Measurements from ENCODE around the gene GBGT1. TPM values are rescaled to one million over a fixed set of nuclear protein-coding genes. Genes with fewer than 3 reads are reported as not detected.
A peak's percentile ranks its signal among the peaks of the same experiment; 100 is the strongest.

GBGT1 gene
- total RNA-seq, 1 donor from 2014 or later, result 2.6 TPM

GRCh38 chr9:133139246-133140173, 24.2 kb downstream of the GBGT1 start:
- H3K9me3 ChIP-seq (ENCODE audit: control insufficient read depth in 3 of 3, low read length in 3 of 3), result no peaks in the 10 kb centered on the region
- no peak overlapping the region for H3K4me3 ChIP-seq (ENCODE audit: low read length in 3 of 3)
- no peaks in the 10 kb centered on the region for H3K27me3 ChIP-seq (ENCODE audit: control insufficient read depth in 3 of 3, insufficient read depth in 3 of 3, low read length in 3 of 3)
- no peaks in the 10 kb centered on the region for H3K36me3 ChIP-seq (ENCODE audit: control insufficient read depth in 3 of 3, insufficient read depth in 3 of 3, low read length in 3 of 3)
- H3K4me1 ChIP-seq (ENCODE audit: control insufficient read depth in 3 of 3, insufficient read depth in 3 of 3, low read length in 3 of 3), result peaks cover 54 to 72% (median 55%) of the 10 kb centered on the region in 3 donors
- H3K27ac ChIP-seq (ENCODE audit: low read depth, low read length), result peak overlapping the region; percentile 94
- peak overlapping the region in 1 of 3 donors; percentile 45 for H3K9ac ChIP-seq (ENCODE audit: low read depth in 1 of 3, low read length in 3 of 3)

DNA sequence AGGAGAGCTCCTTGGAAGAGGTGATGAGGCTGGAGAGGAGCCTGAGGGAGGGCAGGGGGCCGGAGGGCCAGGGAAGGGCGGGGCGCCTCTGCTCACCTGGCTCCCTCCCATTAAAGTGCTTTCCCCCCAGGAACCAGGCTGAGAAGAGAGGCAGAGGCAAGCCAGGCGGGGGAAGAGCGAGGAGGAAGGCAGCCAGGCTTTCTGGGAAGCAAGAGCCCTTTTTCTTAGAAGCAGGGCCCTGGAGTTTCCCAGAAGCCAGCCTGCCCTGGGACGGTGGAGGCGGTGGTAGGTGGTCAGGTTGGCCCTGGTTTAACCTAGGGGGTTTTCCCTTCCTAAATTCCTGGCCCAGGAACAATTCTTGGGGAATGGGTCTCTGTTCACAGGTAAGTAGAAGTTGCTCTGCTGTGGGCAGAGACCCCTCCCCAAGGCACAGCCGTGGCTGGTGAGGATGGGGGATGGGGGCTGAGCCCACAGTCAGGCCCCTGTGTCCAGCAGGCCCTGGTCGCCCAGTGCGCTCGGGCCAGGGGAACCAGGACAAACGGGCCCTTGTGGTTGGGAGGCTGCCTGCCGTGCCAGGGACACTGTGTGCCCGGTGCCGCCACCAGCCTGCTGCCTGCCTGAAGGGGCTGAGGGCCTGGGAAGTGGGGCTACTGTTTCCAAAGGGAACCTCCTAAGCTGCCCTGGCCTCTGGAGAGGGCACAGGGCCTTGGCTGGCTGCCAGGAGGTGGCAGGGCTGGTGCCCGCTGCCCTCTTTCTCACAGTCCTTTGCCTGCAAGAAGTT, 26.1 kb downstream of the GBGT1 start:
- Histone ChIP-seq H3K4me3 (ENCODE audit: low read length in 3 of 3) (peak overlapping the region; percentile 6 to 30 (median 22)), H3K4me1 (ENCODE audit: control insufficient read depth in 3 of 3, insufficient read depth in 3 of 3, low read length in 3 of 3) (peaks cover 61 to 75% (median 61%) of the 10 kb centered on the region in 3 donors), H3K27me3 (ENCODE audit: control insufficient read depth in 3 of 3, insufficient read depth in 3 of 3, low read length in 3 of 3) (no peaks in the 10 kb centered on the region), H3K9me3 (ENCODE audit: control insufficient read depth in 3 of 3, low read length in 3 of 3) (no peaks in the 10 kb centered on the region), H3K9ac (ENCODE audit: low read depth in 1 of 3, low read length in 3 of 3) (peak overlapping the region; percentile 37 to 80 (median 76)), H3K27ac (ENCODE audit: low read depth, low read length) (peak overlapping the region; percentile 94), H3K36me3 (ENCODE audit: control insufficient read depth in 3 of 3, insufficient read depth in 3 of 3, low read length in 3 of 3) (no peaks in the 10 kb centered on the region)

- Histone ChIP-seq H3K36me3 (ENCODE audit: control insufficient read depth in 3 of 3, insufficient read depth in 3 of 3, low read length in 3 of 3) (peaks cover 0 to 3% (median 0%) of the 10 kb centered on the region in 3 donors), H3K4me1 (ENCODE audit: control insufficient read depth in 3 of 3, insufficient read depth in 3 of 3, low read length in 3 of 3) (peaks cover 66 to 81% (median 71%) of the 10 kb centered on the region in 3 donors), H3K27ac (ENCODE audit: low read depth, low read length) (peak overlapping the region; percentile 94), H3K9ac (ENCODE audit: low read depth in 1 of 3, low read length in 3 of 3) (peak overlapping the region; percentile 77 to 85 (median 82)), H3K9me3 (ENCODE audit: control insufficient read depth in 3 of 3, low read length in 3 of 3) (no peaks in the 10 kb centered on the region), H3K4me3 (ENCODE audit: low read length in 3 of 3) (no peak overlapping the region), H3K27me3 (ENCODE audit: control insufficient read depth in 3 of 3, insufficient read depth in 3 of 3, low read length in 3 of 3) (no peaks in the 10 kb centered on the region)
Observed at GRCh38 chr9:133135146-133135745, 28.5 kb downstream of the GBGT1 start.

DNA sequence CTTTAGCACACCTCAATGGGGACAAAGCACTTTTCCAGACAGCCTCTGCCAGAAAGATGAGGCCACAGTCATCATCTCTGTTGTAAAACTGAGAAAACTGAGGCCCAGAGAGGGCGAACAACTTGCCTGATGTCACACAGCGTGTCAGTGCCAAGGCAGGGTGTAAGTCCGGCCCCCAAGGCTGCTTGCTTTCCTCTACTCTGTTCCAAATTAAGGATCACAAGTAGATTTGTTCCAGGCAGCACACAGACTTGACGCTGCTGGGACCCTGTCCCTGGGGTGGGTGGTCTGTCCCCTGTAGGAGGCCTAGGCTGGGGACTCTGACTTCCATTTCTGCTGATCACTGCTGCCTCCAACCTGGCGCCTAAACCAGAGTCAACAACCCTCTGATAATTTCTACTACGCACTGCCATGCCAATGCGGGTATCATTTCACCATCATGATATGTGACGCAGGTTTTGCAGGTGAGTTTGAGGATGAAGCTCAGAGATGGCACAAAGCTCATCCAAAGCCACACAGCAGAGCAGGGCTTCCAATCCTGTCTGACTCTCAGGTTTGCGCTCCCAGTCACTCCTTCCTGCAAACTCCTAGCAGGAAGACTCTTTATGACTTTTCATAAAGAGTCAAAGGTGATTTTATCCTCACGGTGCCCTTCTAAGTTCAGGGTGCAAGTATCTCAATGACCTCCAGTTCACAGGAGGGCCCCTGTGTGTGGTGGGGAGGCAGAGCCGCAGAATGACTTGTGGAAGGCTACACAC, 29.1 kb downstream of the GBGT1 start:
- Histone ChIP-seq H3K27ac (ENCODE audit: low read depth, low read length) (peak overlapping the region; percentile 94), H3K27me3 (ENCODE audit: control insufficient read depth in 3 of 3, insufficient read depth in 3 of 3, low read length in 3 of 3) (no peaks in the 10 kb centered on the region), H3K9me3 (ENCODE audit: control insufficient read depth in 3 of 3, low read length in 3 of 3) (no peaks in the 10 kb centered on the region), H3K9ac (ENCODE audit: low read depth in 1 of 3, low read length in 3 of 3) (peak overlapping the region; percentile 77 to 85 (median 82)), H3K4me3 (ENCODE audit: low read length in 3 of 3) (peak overlapping the region; percentile 17 to 58 (median 27)), H3K36me3 (ENCODE audit: control insufficient read depth in 3 of 3, insufficient read depth in 3 of 3, low read length in 3 of 3) (peaks cover 0 to 3% (median 0%) of the 10 kb centered on the region in 3 donors), H3K4me1 (ENCODE audit: control insufficient read depth in 3 of 3, insufficient read depth in 3 of 3, low read length in 3 of 3) (peaks cover 66 to 79% (median 69%) of the 10 kb centered on the region in 3 donors)

DNA sequence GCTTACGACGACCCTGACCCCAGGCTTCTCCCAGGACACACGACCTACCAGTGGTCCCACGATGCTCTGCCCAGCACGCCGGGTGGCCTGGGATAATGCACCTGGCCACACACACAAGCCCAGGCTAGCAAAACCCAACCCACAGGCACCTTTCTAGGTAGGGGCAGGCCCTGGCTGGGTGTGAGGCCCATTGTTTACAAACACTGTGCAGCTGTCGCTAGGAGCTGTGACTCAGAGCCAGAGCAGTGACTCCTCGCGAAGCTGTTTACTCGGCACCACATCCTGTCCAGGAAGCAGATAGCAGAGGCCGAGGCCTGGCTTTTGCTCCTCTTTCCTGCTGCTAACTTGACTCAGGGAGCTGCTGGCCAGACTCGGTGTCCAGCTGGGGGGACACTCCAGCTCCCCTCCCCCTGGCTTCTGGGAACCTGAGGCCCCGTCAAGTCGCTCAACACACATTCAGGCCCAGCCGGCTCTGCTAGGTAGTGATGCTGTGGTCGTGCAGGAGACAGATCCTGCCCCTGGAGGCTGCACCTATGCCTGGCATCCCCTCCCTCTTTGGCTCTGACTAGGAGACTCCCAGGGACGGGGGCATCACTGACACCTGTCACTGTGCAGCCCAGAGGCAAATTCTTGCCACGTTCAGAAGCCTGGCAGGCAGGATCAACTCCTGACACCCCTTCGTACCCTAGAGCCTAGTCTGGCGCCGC, 29.9 kb downstream of the GBGT1 start:
- Histone ChIP-seq H3K4me3 (ENCODE audit: low read length in 3 of 3) (peak overlapping the region; percentile 21 to 60 (median 27)), H3K27me3 (ENCODE audit: control insufficient read depth in 3 of 3, insufficient read depth in 3 of 3, low read length in 3 of 3) (no peaks in the 10 kb centered on the region), H3K9me3 (ENCODE audit: control insufficient read depth in 3 of 3, low read length in 3 of 3) (no peaks in the 10 kb centered on the region)

DNA sequence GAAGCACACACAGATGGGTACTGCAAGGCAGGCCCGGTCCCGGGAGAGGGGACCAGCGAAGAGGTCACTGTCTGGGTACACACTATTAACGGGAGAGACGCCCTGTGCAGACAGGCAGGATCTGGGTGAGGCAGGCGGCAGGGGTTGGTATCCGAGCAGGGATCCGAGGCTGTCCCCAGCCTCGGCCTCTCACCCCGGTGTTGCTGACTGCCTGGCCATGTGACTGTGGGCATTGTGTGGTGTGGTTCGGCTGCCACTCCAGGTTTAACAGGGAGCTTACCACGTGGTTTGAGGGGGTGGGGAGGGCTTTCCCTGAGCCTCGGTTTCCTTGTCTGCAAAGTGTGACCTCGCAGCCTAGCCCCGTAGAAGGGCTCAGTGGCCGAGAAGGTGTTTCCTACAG, 31.5 kb downstream of the GBGT1 start:
- no peaks in the 10 kb centered on the region for H3K27me3 ChIP-seq (ENCODE audit: control insufficient read depth in 3 of 3, insufficient read depth in 3 of 3, low read length in 3 of 3)
- peak overlapping the region in 2 of 3 donors; percentile 6 to 13 for H3K4me3 ChIP-seq (ENCODE audit: low read length in 3 of 3)
- peak overlapping the region; percentile 59 to 68 (median 63) for H3K9ac ChIP-seq (ENCODE audit: low read depth in 1 of 3, low read length in 3 of 3)
- H3K27ac ChIP-seq (ENCODE audit: low read depth, low read length), result peak overlapping the region; percentile 94
- H3K4me1 ChIP-seq (ENCODE audit: control insufficient read depth in 3 of 3, insufficient read depth in 3 of 3, low read length in 3 of 3), result peaks cover 62 to 80% (median 66%) of the 10 kb centered on the region in 3 donors
- no peaks in the 10 kb centered on the region for H3K9me3 ChIP-seq (ENCODE audit: control insufficient read depth in 3 of 3, low read length in 3 of 3)
- H3K36me3 ChIP-seq (ENCODE audit: control insufficient read depth in 3 of 3, insufficient read depth in 3 of 3, low read length in 3 of 3), result peaks cover 0 to 3% (median 0%) of the 10 kb centered on the region in 3 donors

More for the DNA sequence above, 29.9 kb downstream of the GBGT1 start:
- Histone ChIP-seq H3K36me3 (ENCODE audit: control insufficient read depth in 3 of 3, insufficient read depth in 3 of 3, low read length in 3 of 3) (peaks cover 0 to 3% (median 0%) of the 10 kb centered on the region in 3 donors), H3K27ac (ENCODE audit: low read depth, low read length) (peak overlapping the region; percentile 94), H3K4me1 (ENCODE audit: control insufficient read depth in 3 of 3, insufficient read depth in 3 of 3, low read length in 3 of 3) (peaks cover 66 to 79% (median 66%) of the 10 kb centered on the region in 3 donors), H3K9ac (ENCODE audit: low read depth in 1 of 3, low read length in 3 of 3) (peak overlapping the region; percentile 77 to 85 (median 82))

- peak overlapping the region; percentile 94 for H3K27ac ChIP-seq (ENCODE audit: low read depth, low read length)
- H3K9ac ChIP-seq (ENCODE audit: low read depth in 1 of 3, low read length in 3 of 3), result peak overlapping the region in 2 of 3 donors; percentile 59 to 68
- H3K4me1 ChIP-seq (ENCODE audit: control insufficient read depth in 3 of 3, insufficient read depth in 3 of 3, low read length in 3 of 3), result peaks cover 68 to 87% (median 73%) of the 10 kb centered on the region in 3 donors
- no peaks in the 10 kb centered on the region for H3K27me3 ChIP-seq (ENCODE audit: control insufficient read depth in 3 of 3, insufficient read depth in 3 of 3, low read length in 3 of 3)
- H3K36me3 ChIP-seq (ENCODE audit: control insufficient read depth in 3 of 3, insufficient read depth in 3 of 3, low read length in 3 of 3), result peaks cover 0 to 3% (median 0%) of the 10 kb centered on the region in 3 donors
- no peak overlapping the region for H3K4me3 ChIP-seq (ENCODE audit: low read length in 3 of 3)
- H3K9me3 ChIP-seq (ENCODE audit: control insufficient read depth in 3 of 3, low read length in 3 of 3), result no peaks in the 10 kb centered on the region
Observed at GRCh38 chr9:133131506-133131905, 32.2 kb downstream of the GBGT1 start.

DNA sequence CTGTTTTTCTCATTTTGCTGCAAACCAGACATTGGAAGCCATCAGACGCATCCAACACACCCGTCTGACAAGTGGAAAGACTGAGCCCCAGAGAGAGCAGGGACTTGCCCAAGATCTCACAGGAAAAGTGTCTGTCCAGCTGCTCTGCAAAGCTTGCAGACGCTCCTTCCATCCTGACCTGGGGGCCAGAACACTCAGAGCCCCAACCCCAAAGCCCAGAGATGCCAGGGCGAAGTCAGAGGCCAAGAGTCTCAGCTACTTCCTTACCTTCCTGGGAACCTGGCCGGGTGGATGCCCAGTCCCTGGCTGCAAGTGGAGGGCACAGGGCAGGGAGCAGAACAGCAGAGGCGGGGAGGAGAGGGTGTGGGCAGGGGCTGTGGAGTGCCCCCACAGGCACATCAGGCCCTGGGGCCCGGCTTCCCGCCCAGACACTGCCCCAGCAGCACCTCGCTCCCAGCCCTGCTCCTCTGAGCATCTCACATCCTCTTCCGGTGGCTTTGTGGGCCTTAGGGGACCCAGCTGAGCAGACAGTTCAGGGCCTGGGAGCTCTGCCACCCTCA, 32.9 kb downstream of the GBGT1 start:
- Histone ChIP-seq H3K27ac (ENCODE audit: low read depth, low read length) (no peak overlapping the region), H3K36me3 (ENCODE audit: control insufficient read depth in 3 of 3, insufficient read depth in 3 of 3, low read length in 3 of 3) (peaks cover 0 to 3% (median 0%) of the 10 kb centered on the region in 3 donors), H3K9ac (ENCODE audit: low read depth in 1 of 3, low read length in 3 of 3) (no peak overlapping the region), H3K9me3 (ENCODE audit: control insufficient read depth in 3 of 3, low read length in 3 of 3) (no peaks in the 10 kb centered on the region), H3K4me1 (ENCODE audit: control insufficient read depth in 3 of 3, insufficient read depth in 3 of 3, low read length in 3 of 3) (peaks cover 71 to 89% (median 78%) of the 10 kb centered on the region in 3 donors), H3K4me3 (ENCODE audit: low read length in 3 of 3) (no peak overlapping the region), H3K27me3 (ENCODE audit: control insufficient read depth in 3 of 3, insufficient read depth in 3 of 3, low read length in 3 of 3) (no peaks in the 10 kb centered on the region)

Measured in skeletal muscle tissue (tissue), 4 donors.